B cell (primary cell): ENCODE measurements around the gene HOXB9.

Source experiments
- CTCF ChIP-seq: fragments of 200-600 bp; IDR thresholded peaks from one replicate; pipeline ENCODE4 v1.8.0; 2022; ENCODE audit warnings: antibody characterized with exemption, mild to moderate bottlenecking
- EZH2 ChIP-seq: IDR thresholded peaks from 2 replicates; pipeline ENCODE4 v1.6.1; 2012; ENCODE audit warnings: borderline replicate concordance, low read depth, mild to moderate bottlenecking, moderate library complexity, low read length; ENCODE audit not compliant: insufficient read depth, poor library complexity, severe bottlenecking

DNA sequence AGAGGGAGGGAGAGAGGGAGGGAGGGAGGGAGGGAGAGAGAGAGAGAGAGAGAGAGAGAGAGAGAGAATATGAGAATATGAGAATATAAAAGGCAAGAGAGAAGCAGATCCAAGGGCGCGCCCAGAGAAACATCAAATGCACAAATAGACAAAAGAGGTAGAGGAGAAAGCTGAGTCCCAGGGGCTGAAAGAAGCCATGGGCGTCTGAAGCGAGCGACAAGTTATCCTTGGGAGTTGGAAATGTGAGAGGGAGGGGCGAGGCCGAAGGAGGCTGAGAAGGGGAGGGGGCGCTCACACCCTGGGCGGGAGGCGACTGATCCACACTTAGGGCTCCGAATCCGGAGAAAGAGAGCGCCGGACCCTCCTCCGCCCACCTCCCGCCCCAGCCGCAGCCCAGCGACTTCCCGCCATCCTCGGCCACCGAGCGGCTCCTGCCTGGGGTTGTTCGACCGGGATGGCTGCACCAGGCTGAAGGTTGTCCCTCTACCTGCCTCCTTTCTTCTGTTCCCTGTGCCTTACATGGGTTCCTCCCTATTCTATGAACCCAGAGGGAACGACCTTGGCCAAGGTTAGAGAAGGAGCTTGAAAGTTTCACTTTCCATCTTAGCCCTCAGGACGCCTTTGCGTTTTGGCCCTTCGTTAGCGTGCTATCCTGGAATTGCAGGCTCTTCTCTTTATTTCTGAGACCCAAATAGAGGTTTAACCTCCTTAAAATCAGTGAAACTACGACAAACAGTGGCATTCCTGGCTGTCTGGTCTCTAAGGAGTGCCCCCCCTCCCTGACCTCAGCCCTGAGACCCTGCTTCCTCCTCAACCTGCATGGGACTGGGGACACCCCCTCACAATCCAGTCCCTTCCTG lies 21.2 kb upstream of the HOXB9 start:
- TF ChIP-seq CTCF (no peak), EZH2 (no peak)
